GM12873 (cell line): ENCODE results near the gene TPD52L1.

Experiments used
- CTCF ChIP-seq: IDR thresholded peaks from 2 replicates; pipeline ENCODE4 v1.5.1; 2012; ENCODE audit warnings: low read depth, mild to moderate bottlenecking, moderate library complexity, low read length, control low read depth; ENCODE audit not compliant: insufficient read depth; ENCODE audit errors: missing control alignments

Gene TPD52L1

GRCh38 chr6:125156496-125156895 is 2.9 kb downstream of the TPD52L1 start:
- TF ChIP-seq CTCF = no peak

GRCh38 chr6:125157280-125157679 is 3.7 kb downstream of the TPD52L1 start:
- no peak for TF ChIP-seq CTCF

GRCh38 chr6:125157725-125158124 is 4.2 kb downstream of the TPD52L1 start:
- TF ChIP-seq CTCF = no peak

- TF ChIP-seq CTCF = no peak
Measured at GRCh38 chr6:125163811-125164210, 10.2 kb downstream of the TPD52L1 start.

GRCh38 chr6:125164696-125165095 is 11.1 kb downstream of the TPD52L1 start:
- no peak for TF ChIP-seq CTCF

- TF ChIP-seq CTCF = no peak
Measured at GRCh38 chr6:125165256-125165655, 11.7 kb downstream of the TPD52L1 start.

GRCh38 chr6:125165776-125166175 is 12.2 kb downstream of the TPD52L1 start:
- no peak for TF ChIP-seq CTCF
